Measurements from ENCODE around the gene TLCD5. TPM values are rescaled to one million over a fixed set of nuclear protein-coding genes. Genes with fewer than 3 reads are reported as not detected.

Gene TLCD5
- total RNA-seq, 3 donors from 2014 or later: 0.46 to 3.8 (median 0.51) TPM

- DNase-seq: no peak
Observed at GRCh38 chr11:120329556-120329955, 4.5 kb downstream of the TLCD5 start.

GRCh38 chr11:120330045-120330444 is 4.9 kb downstream of the TLCD5 start:
- H3K4me3 ChIP-seq: no peak overlapping the region
- ATAC-seq (no peak), DNase-seq (no peak)
- TF ChIP-seq CTCF (IDR thresholded peaks at IDR 0.05): no peak
- no peaks in the 10 kb centered on the region for H3K9me3 ChIP-seq
- H3K36me3 ChIP-seq (ENCODE audit: low read depth): no peaks in the 10 kb centered on the region
- intact Hi-C loops (cut with DNase I, micrococcal nuclease): loop anchor here in 1 of 2 donors (10.0 kb wide), 1 partner anchor 115 kb away; no protein-coding TSS in a partner anchor
- peaks cover 14% of the 10 kb centered on the region for H3K4me1 ChIP-seq (ENCODE audit: low read depth)

More at GRCh38 chr11:120329556-120329955, 4.5 kb downstream of the TLCD5 start:
- H3K36me3 ChIP-seq (ENCODE audit: low read depth): no peaks in the 10 kb centered on the region
- no peak for TF ChIP-seq CTCF (IDR thresholded peaks at IDR 0.05)
- no peak for ATAC-seq
- H3K4me3 ChIP-seq: no peak overlapping the region
- H3K9me3 ChIP-seq: no peaks in the 10 kb centered on the region
- intact Hi-C loops (cut with DNase I, micrococcal nuclease): no loop called here
- peaks cover 14% of the 10 kb centered on the region for H3K4me1 ChIP-seq (ENCODE audit: low read depth)

- no peak for TF ChIP-seq CTCF (IDR thresholded peaks at IDR 0.05)
- no peaks in the 10 kb centered on the region for H3K9me3 ChIP-seq
- intact Hi-C loops (cut with DNase I, micrococcal nuclease): loop anchor here in 1 of 2 donors (10.0 kb wide), 1 partner anchor 113 kb away; no protein-coding TSS in a partner anchor
- peaks cover 9% of the 10 kb centered on the region for H3K4me1 ChIP-seq (ENCODE audit: low read depth)
- DNase-seq (no peak), ATAC-seq (no peak)
- H3K36me3 ChIP-seq (ENCODE audit: low read depth): no peaks in the 10 kb centered on the region
- H3K4me3 ChIP-seq: no peak overlapping the region
Observed at GRCh38 chr11:120331301-120331996, 6.3 kb downstream of the TLCD5 start.

GRCh38 chr11:120332822-120333716 is 8.0 kb downstream of the TLCD5 start:
- no peak for ATAC-seq
- Histone ChIP-seq H3K9me3 (no peaks in the 10 kb centered on the region), H3K4me1 (ENCODE audit: low read depth) (peaks cover 3% of the 10 kb centered on the region), H3K4me3 (no peak overlapping the region), H3K36me3 (ENCODE audit: low read depth) (no peaks in the 10 kb centered on the region)
- TF ChIP-seq CTCF (IDR thresholded peaks at IDR 0.05): no peak
- intact Hi-C loops (cut with DNase I, micrococcal nuclease): loop anchor here in 1 of 2 donors (10.0 kb wide), 1 partner anchor 112 kb away; no protein-coding TSS in a partner anchor
- DNase-seq: no peak

GRCh38 chr11:120333801-120334200 is 8.7 kb downstream of the TLCD5 start:
- Histone ChIP-seq H3K4me1 (ENCODE audit: low read depth) (peaks cover 9% of the 10 kb centered on the region), H3K9me3 (no peaks in the 10 kb centered on the region), H3K4me3 (no peak overlapping the region), H3K36me3 (ENCODE audit: low read depth) (no peaks in the 10 kb centered on the region)
- DNase-seq (no peak), ATAC-seq (no peak)
- intact Hi-C loops (cut with DNase I, micrococcal nuclease): loop anchor here in 1 of 2 donors (10.0 kb wide), 1 partner anchor 111 kb away; no protein-coding TSS in a partner anchor
- no peak for TF ChIP-seq CTCF (IDR thresholded peaks at IDR 0.05)

Data from mucosa of descending colon (tissue), 3 donors.